GM18505 (cell line): ENCODE results near the gene ZNF655.
A peak's percentile ranks its signal among the peaks of the same experiment; 100 is the strongest.

Source experiments
- ATAC-seq: cut with Tn5 transposase; IDR thresholded peaks from one replicate; pipeline ENCODE4 v1.9.1; 2021; ENCODE audit not compliant: unreplicated experiment
- POLR2A ChIP-seq: IDR thresholded peaks from 4 replicates; pipeline ENCODE4 v1.6.1; 2011; ENCODE audit warnings: borderline replicate concordance; ENCODE audit not compliant: insufficient read depth, insufficient read length; ENCODE audit errors: extremely low read depth

The ZNF655 gene

DNA sequence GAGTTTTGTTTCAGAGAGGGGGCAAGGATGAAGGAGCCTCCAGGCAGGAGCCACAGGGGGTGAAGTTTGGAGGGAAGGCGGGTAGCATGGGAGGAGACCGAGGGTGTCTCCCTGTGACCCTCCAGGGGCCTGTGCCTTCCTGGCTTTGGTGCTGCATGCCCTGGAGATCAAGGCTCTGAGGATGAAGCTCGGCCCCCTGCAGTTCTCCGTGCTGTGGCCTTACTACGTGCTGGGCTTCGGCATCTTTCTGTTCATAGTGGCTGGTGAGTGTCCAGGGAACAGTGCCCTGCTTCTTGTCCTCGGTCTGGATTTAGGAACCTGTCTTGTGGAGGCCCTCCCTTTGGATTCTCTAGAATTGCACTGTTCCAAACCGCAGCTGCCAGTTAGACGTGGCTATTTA lies 49.1 kb downstream of the ZNF655 start:
- no peak for ATAC-seq
- TF ChIP-seq POLR2A = no peak

DNA sequence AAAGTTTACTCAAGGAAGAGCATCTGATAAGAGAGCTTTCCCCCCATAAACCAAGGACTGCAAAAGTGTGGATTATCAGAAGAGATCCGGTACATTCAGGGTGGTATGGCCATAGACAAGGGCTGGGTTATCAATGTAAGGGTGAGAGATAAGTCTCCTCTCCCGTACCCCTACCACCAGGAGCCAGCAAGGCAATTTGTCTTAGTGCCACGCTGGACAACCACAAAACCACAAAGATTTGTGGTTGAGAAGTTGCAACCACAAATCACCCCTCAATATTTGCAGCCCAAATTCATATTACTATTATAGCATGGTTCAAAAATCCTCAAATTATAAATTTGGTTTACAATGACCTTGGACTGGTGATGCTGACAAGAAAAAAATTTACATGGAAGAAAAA lies 56.1 kb downstream of the ZNF655 start:
- no peak for ATAC-seq
- TF ChIP-seq POLR2A = no peak

DNA sequence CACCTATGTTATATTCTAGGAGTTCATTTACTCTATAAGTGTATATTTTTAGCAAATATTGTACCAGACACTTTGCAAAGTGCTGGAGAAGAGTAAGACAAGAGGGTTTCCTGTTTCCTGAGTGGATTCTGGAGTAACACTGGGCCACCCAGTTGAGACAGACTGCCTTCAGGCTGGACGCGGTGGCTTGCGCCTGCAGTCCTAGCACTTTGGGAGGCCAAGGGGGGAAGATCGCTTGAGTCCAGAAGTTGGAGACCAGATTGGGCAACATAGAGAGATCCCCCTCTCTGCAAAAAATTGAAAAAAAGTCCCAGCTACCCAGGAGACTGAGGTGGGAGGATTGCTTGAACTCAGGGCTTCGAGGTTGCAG lies 57.5 kb downstream of the ZNF655 start:
- no peak for TF ChIP-seq POLR2A
- no peak for ATAC-seq

DNA sequence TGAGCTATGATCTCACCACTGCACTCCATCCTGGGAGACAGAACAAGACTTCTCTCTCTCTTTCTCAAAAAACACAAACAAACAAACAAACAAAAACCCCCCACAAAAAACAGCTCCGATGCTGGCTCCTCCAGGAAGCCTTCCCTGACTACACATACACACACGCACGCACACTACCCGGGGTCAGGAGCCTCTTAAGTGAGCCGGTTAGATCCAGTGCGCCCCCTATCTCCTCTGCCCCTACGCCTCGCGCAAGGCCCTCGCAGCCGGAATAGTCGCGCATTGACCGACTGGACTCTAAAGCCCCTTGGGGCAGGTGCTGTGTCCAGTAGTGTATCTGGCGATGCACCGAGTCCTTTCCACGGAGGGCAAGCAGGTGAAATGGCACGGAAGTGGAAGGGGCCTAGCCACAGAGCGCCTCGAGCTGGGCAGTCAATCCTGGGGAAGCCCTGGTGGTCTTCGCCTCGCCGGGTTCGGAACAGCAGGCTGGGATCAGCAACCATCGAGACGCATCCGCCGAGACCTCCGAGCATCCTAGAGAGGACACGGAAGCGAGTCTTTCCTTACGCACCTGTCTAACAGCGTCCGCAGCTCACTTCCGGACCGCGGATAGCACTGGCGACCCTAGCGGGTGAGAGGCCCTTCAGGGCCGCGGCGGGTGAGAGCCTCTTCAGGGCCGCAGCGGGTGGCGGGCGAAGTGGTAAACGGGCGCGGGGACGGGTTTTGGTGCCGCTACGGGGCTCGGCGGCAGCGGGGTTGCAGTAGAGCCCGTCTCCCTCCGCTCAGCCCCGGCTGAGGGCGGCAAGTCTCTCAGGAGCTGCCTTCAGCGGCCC lies 58.1 kb downstream of the ZNF655 start, which contains the start of gene ZSCAN25:
Gene ZSCAN25, plus strand, starts transcription at position 588 of the 833 bp plus-strand sequence. CDS start 2,661 bp downstream, outside the sequence.
- peak; percentile 89 for TF ChIP-seq POLR2A
- peak; percentile 92 for ATAC-seq

DNA sequence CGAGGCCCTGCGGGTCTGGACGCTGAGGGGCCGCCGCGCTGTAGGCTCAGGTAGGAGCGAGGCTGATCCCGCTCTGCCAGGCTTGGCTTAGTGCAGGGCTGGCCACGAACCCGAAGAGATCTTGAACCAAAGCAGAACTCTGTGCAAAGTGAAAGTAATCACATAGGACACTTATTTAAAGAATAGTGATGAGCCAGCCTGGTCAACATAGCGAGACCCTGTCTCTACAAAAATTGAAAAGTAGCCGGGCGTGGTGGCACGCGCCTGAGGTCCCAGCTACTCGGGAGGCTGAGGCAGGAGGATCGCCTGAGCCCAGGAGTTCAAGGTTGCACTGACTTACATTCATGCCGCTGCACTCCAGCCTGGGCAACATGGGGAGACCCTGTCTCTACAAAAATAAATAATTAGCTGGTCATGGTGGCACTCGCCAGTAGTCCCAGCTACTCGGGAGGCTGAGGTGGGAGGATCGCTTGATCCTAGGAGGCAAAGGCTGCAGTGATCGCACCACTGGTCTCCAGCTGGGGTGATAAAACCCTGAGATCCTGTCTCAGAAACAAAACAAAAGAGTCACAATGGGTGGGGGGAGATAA lies 58.8 kb downstream of the ZNF655 start:
- TF ChIP-seq POLR2A = no peak
- ATAC-seq = peak; percentile 49

DNA sequence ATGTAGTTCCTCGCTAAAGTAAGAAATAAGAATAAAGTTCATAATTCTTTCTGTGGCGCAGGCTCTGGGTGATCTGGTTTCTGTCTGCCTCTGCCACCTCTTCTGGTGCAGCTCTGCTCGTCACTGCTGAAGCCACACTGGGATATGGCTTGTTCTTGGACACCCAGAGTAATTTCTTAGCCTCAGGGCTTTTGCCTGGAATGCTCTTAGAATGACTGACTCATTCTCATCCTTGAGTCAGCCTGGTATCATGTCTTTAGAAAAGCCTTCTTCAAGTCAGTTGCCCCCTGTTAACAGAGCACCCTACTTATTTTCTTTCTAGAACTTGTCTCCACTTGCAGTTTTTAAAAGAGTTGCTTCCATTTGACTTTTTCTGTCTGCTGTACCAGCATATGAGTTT lies 60.3 kb downstream of the ZNF655 start:
- no peak for ATAC-seq
- TF ChIP-seq POLR2A = no peak

DNA sequence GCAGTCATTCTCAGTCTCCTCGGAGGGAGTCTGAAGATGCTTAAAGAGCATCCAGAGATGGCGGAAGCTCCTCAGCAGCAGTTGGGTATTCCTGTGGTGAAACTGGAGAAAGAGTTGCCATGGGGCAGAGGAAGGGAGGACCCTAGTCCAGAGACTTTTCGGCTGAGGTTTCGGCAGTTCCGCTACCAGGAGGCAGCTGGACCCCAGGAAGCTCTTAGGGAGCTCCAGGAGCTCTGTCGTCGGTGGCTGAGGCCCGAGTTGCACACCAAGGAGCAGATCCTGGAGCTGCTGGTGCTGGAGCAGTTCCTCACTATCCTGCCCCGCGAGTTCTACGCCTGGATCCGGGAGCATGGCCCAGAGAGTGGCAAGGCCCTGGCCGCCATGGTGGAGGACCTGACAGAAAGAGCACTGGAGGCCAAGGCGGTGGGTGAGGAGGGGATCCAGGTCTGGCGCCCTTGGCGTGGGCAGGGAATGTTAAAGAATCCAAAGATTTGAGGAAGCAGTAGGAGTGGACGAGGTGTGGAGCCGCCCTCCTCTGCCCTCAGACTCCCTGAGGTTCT lies 61.2 kb downstream of the ZNF655 start:
- no peak for ATAC-seq
- TF ChIP-seq POLR2A = no peak

DNA sequence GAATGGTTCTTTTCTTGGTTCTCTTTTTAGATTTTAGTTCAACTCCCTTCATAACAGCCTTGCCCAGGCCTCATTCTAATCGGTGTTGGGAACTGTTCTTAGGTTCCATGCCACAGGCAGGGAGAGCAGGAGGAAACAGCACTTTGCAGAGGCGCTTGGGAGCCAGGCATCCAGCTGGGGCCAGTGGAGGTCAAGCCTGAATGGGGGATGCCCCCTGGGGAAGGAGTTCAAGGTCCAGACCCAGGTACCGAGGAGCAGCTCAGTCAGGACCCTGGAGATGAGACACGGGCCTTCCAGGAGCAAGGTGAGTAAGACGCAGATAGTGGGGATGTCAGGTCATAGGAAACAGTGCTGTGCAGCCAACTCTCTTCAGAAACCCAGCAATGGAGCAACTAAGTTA lies 62.8 kb downstream of the ZNF655 start:
- TF ChIP-seq POLR2A = no peak
- no peak for ATAC-seq

DNA sequence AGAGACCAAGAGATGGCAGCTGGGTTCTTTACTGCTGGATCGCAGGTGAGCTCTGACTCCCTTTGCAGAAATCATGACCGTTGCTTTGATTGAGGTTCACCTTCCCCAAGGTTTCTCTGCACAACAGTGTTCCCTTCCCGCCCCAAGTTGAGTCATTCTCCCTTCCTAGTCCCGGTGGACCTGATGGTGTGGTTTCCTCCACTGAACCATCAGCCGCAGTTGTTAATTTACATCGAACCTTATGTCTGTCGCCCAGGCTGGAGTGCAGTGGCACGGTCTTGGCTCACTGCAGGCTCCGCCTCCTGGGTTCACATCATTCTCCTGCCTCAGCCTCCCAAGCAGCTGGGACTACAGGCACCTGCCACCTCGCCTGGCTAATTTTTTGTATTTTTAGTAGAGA lies 64.2 kb downstream of the ZNF655 start:
- ATAC-seq = no peak
- no peak for TF ChIP-seq POLR2A

DNA sequence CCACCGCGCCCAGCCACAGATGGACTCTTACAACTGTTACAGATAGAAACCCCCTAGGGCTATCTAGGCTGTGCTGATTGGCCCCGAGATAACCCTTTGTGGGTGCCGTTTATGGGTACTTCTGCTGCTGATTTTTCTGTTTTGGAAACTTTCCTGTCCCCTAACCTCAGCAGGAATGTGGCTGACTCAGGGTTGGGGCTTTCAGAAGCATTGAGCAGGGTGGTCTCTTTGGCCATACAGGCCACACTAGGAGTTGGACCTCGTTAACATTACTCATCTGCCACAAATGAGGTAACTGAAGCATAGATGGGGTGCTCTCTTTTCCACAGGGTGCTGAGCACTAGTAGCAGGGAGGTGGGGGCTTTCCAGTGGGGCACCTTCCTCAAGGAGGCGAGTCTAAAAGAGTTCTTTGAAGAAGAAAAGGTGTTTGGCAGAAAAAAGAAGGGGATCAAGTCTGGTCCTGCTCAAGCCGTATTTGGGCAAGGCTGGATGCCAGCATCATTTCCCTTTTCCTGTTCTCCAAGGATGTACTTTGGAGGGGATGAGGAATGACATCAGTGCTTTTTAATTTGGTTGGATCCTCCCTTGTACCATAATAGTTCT lies 64.8 kb downstream of the ZNF655 start:
- ATAC-seq = no peak
- no peak for TF ChIP-seq POLR2A

DNA sequence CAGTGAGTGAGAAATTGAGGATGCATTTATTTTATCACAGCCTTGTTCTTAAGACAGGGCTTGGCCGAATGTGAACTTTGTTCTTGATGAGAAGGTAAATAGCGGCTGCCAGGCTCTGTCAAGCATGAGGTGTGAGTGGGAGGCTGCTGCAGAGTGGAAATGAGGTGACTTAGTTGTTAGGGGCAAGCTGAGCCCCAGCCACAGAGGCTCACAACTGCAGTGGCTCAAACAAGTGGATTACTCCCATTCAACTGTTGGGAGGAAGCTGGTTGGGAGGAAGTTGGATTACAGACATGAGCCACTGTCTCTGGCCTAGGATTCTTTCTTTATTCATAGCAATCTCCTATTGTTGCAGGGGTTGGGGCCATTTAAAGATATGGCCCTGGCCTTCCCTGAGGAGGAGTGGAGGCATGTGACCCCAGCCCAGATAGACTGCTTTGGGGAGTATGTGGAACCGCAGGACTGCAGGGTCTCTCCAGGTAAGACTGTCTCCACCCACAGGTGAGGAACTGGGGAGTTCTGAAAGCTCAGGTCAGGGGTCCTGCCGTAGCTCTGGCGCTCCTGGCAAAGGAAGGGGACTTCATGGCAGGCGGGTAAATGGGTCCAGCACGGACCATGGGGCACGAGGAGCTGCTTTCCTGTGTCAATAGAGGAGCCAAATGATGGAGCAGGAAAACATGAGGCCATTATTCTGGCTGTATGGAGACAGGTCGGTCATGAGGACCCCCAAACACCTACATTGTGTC lies 65.4 kb downstream of the ZNF655 start:
- no peak for ATAC-seq
- TF ChIP-seq POLR2A = no peak

DNA sequence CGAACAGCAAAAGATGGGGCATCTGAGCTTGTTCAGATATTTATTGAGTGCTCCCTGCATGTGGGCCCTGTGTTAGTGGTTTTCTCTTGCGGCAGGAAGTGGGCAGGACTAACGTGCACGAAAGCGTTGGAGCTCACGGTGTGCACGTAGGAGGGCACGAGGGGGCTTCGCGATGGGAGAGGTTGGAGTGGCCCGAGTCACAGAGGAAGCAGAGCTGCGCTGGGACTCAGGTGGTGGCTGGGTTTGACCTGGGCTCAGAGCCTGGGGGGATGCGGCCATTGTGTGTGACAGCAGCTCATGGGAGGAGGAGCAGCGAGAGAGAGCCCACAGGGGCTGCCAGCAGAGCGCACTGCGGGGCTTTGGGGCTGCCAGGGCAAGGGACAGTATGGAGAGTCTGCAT lies 66.0 kb downstream of the ZNF655 start:
- no peak for ATAC-seq
- no peak for TF ChIP-seq POLR2A

DNA sequence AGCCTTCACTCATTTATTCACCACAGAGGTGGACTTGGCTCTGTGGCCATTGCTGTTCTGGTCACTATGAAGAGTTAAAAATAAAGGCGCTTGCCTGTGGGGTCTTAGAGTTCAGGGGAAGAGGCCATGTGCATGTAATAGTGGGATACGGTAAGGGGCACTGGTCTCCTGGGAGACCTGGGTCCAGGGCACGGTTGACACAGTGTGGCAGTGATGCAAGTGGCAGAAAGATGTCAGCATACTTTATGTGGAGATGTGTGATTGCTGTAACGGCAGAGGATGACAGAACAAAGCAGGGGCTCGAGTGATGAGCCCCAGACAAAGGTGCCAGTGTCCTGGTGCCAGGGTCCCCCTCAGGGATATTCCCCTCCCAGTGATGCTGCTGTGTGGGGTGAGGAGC lies 66.9 kb downstream of the ZNF655 start:
- no peak for TF ChIP-seq POLR2A
- no peak for ATAC-seq

DNA sequence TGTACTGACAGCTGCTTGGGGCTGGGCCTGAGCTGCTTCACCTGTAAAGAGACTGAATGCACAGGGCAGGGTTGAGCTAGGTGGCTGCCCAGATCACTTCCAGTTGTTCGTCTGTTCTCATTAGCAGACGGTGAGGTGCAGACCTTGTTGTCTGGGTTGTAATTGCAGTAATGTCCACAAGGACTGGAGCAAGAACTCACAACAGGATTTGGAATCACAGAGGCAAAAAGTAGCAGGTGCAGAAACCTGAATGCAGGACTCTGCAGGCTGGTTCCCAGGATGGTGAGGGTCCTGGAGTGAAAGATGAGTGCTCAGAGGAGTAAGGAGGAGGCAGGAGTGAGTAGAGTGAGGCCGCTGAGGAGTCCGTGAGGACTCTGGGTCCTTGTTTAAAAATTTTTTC lies 67.5 kb downstream of the ZNF655 start:
- no peak for ATAC-seq
- no peak for TF ChIP-seq POLR2A
